ENCODE measurements around the gene GPC5. TPM values are rescaled to one million over a fixed set of nuclear protein-coding genes. Genes with fewer than 3 reads are reported as not detected.
A peak's percentile ranks its signal among the peaks of the same experiment; 100 is the strongest.
"Not testable (repeated sequence)": the region's sequence is repeated elsewhere in the genome, so short reads cannot be mapped to it uniquely, and the experiment has no call there.

Gene GPC5
- total and polyA plus RNA-seq, 9 of the 15 experiments (the other 6 are each of a cell fraction or from before 2014, with no cell fraction given): 0.18 to 0.27 TPM; not detected in 7

- H3K4me3 ChIP-seq; H4K20me1 ChIP-seq (replicated peaks; ENCODE audit: control insufficient read depth, insufficient read depth, low read length); H3K27me3 ChIP-seq (ENCODE audit: control insufficient read depth in 2 of 2, insufficient read depth in 2 of 2, low read length in 2 of 2); H3K9me3 ChIP-seq (replicated peaks; ENCODE audit: control insufficient read depth, insufficient read depth, low read depth, low read length); BruUV-seq (replicated peaks); H3K79me2 ChIP-seq (ENCODE audit: control insufficient read depth, insufficient read depth, low read length); POLR2A ChIA-PET; H3K36me3 ChIP-seq (ENCODE audit: control insufficient read depth, insufficient read depth, low read length); DNase-seq (ENCODE audit: extremely low read depth in 1 of 4, low spot score in 3 of 4); H3K9ac ChIP-seq (ENCODE audit: insufficient read depth in 1 of 2, low read depth in 2 of 2, low read length in 2 of 2); H2AFZ ChIP-seq (ENCODE audit: low read depth, low read length); ATAC-seq; H3K9me1 ChIP-seq (ENCODE audit: control insufficient read depth, insufficient read depth, low read length); H3K4me1 ChIP-seq (replicated peaks in 1 of 2; ENCODE audit: control insufficient read depth in 2 of 2, insufficient read depth in 2 of 2, low read length in 2 of 2); H3K27ac ChIP-seq (ENCODE audit: extremely low read depth, low read depth, low read length); FAIRE-seq; H3K4me2 ChIP-seq (ENCODE audit: insufficient read depth, low read length): not testable (repeated sequence)
- CTCF ChIA-PET (ENCODE audit: low intra/inter-chr PET ratio): interaction anchor here (0.6 kb wide), 1 partner anchor 15 kb away, joined by 4 read pairs; no protein-coding TSS in a partner anchor
- TF ChIP-seq ZFP91 (CRISPR knock-in tag; IDR thresholded peaks at IDR 0.05) (peak; percentile 31; the same call in 1 of the 2 replicates), KDM1A (IDR thresholded peaks at IDR 0.05) (peak in 1 of 2 experiments; percentile 28; a peak in 1 of 4 replicates), SAP30 (IDR thresholded peaks at IDR 0.05; ENCODE audit: borderline replicate concordance, insufficient read depth, low read depth, low read length, poor library complexity, severe bottlenecking) (peak; percentile 33), RBM25 (IDR thresholded peaks at IDR 0.05; ENCODE audit: low read depth, low read length, severe bottlenecking) (peak; percentile 43), ZNF146 (CRISPR knock-in tag; IDR thresholded peaks at IDR 0.05; ENCODE audit: unreplicated experiment) (peak; percentile 82), BCOR (IDR thresholded peaks at IDR 0.05) (peak; percentile 66), ZFX (CRISPR knock-in tag; IDR thresholded peaks at IDR 0.05) (0 out of 2 replicates have a peak, but pooled peaks have one; percentile 13), CBX1 (IDR thresholded peaks at IDR 0.05; ENCODE audit: low read depth) (peak; percentile 38; the same call in 1 of the 2 replicates)
- in situ Hi-C loops (cut with MboI): loop anchor here (25.0 kb wide), 1 partner anchor 1684 kb away; no protein-coding TSS in a partner anchor
- intact Hi-C loops (cut with micrococcal nuclease): loop anchor here (10.0 kb wide), 1 partner anchor 1831 kb away; no protein-coding TSS in a partner anchor
- WGBS (ENCODE audit: insufficient coverage, low coverage, missing lambda C conversion rate): under 1% methylated on average over 4 of the region's 4 CpGs
These were observed 1297.4 kb downstream of the GPC5 start for GRCh38 chr13:92695827-92696226.
